Stimulated activated CD8-positive, alpha-beta memory T cell treated with anti-CD3 and anti-CD28 coated beads, Interleukin-7, amount 100 ng/mL, for 24 hours (primary cell): ENCODE results near the gene TMEM89.

Experiments used
- DNase-seq: peaks from one replicate; pipeline ENCODE4 v3.0.0-alpha.2; 2020; ENCODE audit warnings: low read depth

The TMEM89 gene

GRCh38 chr3:48641396-48641795, 19.8 kb upstream of the TMEM89 start:
- DNase-seq: no peak

DNA sequence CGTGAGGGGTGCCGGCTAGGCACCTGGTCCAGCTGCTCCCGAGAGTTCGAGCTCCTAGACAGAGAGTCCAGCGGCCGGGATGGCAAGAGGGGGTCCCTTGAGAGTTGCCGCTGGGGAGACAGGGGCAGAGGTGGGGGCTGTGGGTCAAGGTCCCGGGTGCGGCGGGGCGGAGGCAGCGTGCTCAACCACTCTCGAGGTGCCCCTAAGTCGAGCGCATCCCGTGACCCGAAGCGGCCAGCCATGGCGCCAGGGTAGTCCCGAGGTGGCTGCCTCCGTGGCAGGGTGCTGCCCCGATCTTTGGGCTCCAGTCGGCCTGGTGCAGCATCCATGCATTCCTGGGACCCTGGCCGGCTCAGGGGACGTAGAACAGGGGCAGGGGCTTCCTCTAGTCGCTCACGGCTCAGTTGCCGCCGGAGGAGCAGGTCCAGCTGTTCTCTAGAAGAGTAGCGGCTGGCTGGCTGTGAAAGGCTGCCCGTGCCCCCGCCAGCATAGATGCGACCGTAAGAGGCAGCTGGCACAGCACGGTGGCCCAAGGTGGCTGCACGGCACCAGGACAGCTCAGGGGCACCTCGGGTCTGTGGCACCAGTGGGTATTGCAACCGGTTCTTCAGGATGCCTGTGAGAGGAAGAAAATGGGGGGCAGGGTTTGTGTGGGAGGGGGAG, 18.5 kb upstream of the TMEM89 start:
- DNase-seq: no peak

DNA sequence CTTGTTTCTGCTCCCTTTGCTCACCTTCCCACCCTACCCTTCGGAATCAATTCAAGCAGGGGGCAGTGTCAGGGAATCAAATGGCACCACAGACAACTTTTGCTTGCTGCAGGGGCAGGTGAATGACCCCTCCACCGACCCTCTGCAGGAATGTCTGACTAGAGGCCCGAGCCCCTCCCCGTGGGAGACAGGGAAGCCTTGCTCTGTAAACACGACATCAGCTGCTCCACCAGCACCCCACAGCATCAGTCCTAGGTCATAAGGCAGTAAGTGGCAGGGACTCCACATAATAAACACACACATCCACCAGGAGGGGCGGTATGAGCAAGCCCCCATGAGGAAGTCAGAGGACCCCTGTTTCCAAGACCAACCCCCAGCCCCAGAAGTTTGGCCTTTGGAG, 15.7 kb upstream of the TMEM89 start:
- DNase-seq: no peak

GRCh38 chr3:48636149-48636655, 14.6 kb upstream of the TMEM89 start:
- DNase-seq: no peak

- peak; percentile 92 for DNase-seq
Observed at GRCh38 chr3:48635222-48636021, 13.9 kb upstream of the TMEM89 start, which contains the start of gene SLC26A6. SLC26A6 (minus strand) TSS chr3:48635461; CDS start chr3:48635393, 68 bp downstream.

GRCh38 chr3:48634661-48635221, 13.2 kb upstream of the TMEM89 start:
- DNase-seq: peak; percentile 30

- DNase-seq: no peak
Observed at GRCh38 chr3:48633743-48634142, 12.2 kb upstream of the TMEM89 start.

DNA sequence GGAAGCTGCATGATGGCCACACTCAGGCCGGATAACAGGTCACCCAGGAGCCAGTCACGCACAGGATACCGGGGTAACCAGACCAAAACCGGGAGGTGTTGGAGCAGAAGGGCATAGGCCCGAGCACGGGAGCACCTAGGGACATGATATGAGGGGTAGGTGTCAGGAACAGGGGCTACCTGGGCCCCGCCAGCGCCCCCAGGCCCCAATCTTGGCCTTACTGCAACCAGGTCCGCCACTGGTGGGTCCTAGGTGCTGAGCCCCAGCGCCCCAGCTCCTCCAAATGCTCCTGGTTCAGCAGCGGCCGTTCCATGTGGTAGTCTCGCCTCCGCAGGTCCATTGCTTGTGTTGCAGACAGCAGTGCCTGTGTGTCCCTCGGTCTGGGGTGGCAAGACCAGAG, 11.7 kb upstream of the TMEM89 start:
- no peak for DNase-seq

- no peak for DNase-seq
Observed at GRCh38 chr3:48631516-48632448, 10.2 kb upstream of the TMEM89 start.

DNA sequence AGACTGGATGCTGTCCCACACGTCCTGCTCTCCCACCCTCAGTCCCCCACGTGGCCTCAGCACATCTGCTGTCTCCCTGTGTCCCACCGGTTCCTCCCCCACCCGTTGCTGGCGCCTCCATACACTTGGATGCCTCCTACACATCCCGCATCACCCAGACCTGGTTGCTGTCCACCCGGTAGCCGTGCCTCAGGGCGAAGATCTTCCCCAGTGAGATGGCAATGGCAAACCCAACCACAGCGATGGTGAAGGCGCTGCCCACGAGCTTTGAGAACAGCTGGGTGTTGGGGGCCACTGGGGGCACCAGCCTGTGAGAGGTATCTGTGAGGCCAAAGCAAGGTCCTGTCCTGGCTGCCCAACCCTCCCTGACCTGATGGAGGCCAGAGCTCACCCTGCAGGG, 9.3 kb upstream of the TMEM89 start:
- no peak for DNase-seq

GRCh38 chr3:48630407-48630806, 8.8 kb upstream of the TMEM89 start:
- DNase-seq: no peak

GRCh38 chr3:48629894-48630293, 8.3 kb upstream of the TMEM89 start:
- DNase-seq: no peak

- no peak for DNase-seq
Observed at GRCh38 chr3:48628277-48629017, 6.9 kb upstream of the TMEM89 start.

- DNase-seq: no peak
Observed at GRCh38 chr3:48625600-48625999, 4.0 kb upstream of the TMEM89 start.

DNA sequence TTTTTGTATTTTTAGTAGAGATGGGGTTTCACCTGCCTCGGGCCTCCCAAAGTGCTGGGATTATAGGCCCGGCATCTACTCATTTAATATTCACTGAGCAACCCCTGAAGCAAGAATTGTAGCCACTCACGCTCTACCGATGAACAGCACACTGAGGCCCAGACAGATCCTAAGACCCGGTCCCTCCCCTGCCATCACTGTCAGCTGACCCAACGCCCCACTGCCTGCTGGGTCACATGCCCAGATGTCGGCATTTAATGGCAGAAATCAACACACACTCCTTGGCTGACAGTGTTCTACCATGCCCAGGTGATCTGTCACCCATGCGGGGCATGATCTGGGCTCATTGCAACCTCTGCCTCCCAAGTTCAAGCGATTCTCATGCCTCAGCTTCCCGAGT, 3.2 kb upstream of the TMEM89 start:
- no peak for DNase-seq

GRCh38 chr3:48623851-48624547, 2.4 kb upstream of the TMEM89 start:
- no peak for DNase-seq

GRCh38 chr3:48619541-48620524, 1.7 kb downstream of the TMEM89 start:
- no peak for DNase-seq

GRCh38 chr3:48617559-48617958, 4.0 kb downstream of the TMEM89 start:
- no peak for DNase-seq

DNA sequence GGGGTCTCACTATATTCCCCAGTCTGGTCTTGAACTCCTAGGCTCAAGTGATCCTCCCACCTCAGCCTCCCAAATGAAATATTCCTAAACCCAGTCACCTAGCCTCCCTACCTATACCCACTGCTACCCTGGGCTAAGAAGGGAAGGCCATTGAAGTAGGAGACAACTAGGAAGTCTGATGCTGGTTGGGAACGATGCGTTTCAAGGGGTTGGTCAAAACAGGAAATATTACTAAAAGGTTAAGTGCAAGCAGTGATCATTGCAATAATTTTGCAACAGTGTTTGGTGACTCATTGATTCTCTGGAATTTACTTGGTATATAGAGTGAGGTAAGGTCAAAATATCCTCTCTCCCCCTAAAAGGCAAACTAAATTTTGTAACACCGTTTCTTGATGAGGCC, 7.5 kb downstream of the TMEM89 start:
- no peak for DNase-seq
